Adrenal gland (tissue), 5 donors: ENCODE measurements around the gene LHFPL6.

Experiments used
- CTCF ChIP-seq, 6 experiments: fragments of 450-650 bp in 4 of 6; fragments of 200-600 bp in 2 of 6; sonication (generic) in 1 of 6; IDR thresholded peaks; 1 replicate in 5 of 6; 2 replicates in 1 of 6; pipeline versions ENCODE4 v1.5.1 to v1.8.0; 2016 to 2021; ENCODE audit warnings: antibody characterized with exemption in 6 of 6, mild to moderate bottlenecking in 2 of 6, moderate library complexity in 1 of 6
- POLR2A ChIP-seq, 2 donors: fragments of 450-650 bp; IDR thresholded peaks; one replicate each; pipeline ENCODE4 v1.6.1; 2017; ENCODE audit warnings: antibody characterized with exemption in 2 of 2, mild to moderate bottlenecking in 2 of 2, moderate library complexity in 1 of 2
- donor health status: DM: no; HTN: no; CAD: no.

GRCh38 chr13:39602277-39602613, 748 bp downstream of the LHFPL6 start:
- TF ChIP-seq CTCF (IDR thresholded peaks at IDR 0.05) (no peak), POLR2A (IDR thresholded peaks at IDR 0.05) (no peak)
